HEK293T (cell line): ENCODE data around the gene NPIPB5.
"Not testable (repeated sequence)": the region's sequence is repeated elsewhere in the genome, so short reads cannot be mapped to it uniquely, and the experiment has no call there.

ENCODE experiments used
- HDGF ChIP-seq: fragments of 450-650 bp; IDR thresholded peaks from 2 replicates; pipeline ENCODE4 v1.6.1; 2017; ENCODE audit warnings: antibody characterized with exemption, borderline replicate concordance
- L3MBTL2 ChIP-seq: fragments of 450-650 bp; conservative IDR thresholded peaks from 2 replicates; pipeline ENCODE4 v1.6.1; 2016; ENCODE audit warnings: mild to moderate bottlenecking

- TF ChIP-seq HDGF, L3MBTL2: not testable (repeated sequence)
These were observed 46.1 kb downstream of the NPIPB5 start for GRCh38 chr16:22556759-22557158.
